Keratinocyte (primary cell): ENCODE measurements around the gene RRP36.

Experiments used
- EZH2 ChIP-seq: IDR thresholded peaks from one replicate; pipeline ENCODE4 v1.6.1; 2012; ENCODE audit warnings: inconsistent platforms, mild to moderate bottlenecking, low read length, moderate library complexity
- TF ChIP-seq, protein P1 (sequence below), 3 experiments: IDR thresholded peaks in 1 of 3; conservative IDR thresholded peaks in 1 of 3; optimal IDR thresholded peaks in 1 of 3; 2 replicates in 2 of 3; 3 replicates in 1 of 3; pipeline versions ENCODE3 to v1.5.1; 2011; ENCODE audit warnings: low read length in 3 of 3, mild to moderate bottlenecking in 3 of 3, moderate library complexity in 2 of 3, control low read depth in 1 of 3, inconsistent platforms in 1 of 3; ENCODE audit not compliant: insufficient read depth in 2 of 3; ENCODE audit errors: extremely low read depth in 1 of 3

DNA sequence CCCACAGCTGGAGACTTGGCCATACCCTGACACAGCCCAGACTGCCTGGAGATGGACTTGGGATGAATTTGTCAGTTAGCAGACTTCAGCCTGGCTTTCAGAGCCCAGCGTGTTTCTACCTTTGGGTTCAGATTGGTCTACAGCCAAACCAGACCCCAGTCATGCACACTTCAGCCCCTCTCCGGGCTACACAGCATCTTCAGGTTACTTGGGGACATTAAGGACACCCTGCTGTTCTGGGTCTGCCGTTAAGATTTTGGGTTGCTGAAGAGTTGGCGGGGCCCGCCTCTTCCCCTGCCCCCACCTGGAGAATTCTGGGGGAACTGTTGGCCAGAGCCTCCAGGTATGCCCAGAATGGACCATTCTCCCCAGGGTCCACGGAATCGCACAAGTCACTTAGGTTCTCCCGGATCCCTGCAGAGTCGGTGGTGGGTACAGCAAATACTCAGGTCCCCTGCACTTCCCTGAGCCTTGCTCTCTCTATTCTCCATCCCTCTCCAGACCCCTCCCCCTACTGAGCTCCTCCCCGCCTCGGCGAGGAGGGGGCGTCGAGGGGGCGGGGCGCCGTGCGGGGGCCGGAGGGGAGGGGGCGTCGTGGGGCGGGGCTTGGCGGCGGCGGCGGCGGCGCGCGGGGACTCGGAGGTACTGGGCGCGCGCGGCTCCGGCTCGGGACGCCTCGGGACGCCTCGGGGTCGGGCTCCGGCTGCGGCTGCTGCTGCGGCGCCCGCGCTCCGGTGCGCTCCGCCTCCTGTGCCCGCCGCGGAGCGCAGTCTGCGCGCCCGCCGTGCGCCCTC, 54.4 kb downstream of the RRP36 start, which contains the start of gene PTK7:
- TF ChIP-seq, protein P1, sequence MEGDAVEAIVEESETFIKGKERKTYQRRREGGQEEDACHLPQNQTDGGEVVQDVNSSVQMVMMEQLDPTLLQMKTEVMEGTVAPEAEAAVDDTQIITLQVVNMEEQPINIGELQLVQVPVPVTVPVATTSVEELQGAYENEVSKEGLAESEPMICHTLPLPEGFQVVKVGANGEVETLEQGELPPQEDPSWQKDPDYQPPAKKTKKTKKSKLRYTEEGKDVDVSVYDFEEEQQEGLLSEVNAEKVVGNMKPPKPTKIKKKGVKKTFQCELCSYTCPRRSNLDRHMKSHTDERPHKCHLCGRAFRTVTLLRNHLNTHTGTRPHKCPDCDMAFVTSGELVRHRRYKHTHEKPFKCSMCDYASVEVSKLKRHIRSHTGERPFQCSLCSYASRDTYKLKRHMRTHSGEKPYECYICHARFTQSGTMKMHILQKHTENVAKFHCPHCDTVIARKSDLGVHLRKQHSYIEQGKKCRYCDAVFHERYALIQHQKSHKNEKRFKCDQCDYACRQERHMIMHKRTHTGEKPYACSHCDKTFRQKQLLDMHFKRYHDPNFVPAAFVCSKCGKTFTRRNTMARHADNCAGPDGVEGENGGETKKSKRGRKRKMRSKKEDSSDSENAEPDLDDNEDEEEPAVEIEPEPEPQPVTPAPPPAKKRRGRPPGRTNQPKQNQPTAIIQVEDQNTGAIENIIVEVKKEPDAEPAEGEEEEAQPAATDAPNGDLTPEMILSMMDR (optimal IDR thresholded peaks at IDR 0.05 in 1 of 3, IDR thresholded peaks at IDR 0.05 in 1 of 3, conservative IDR thresholded peaks at IDR 0.05 in 1 of 3; ENCODE audit: extremely low read depth in 1 of 3, insufficient read depth in 2 of 3, low read length in 3 of 3): no peak
- no peak for TF ChIP-seq EZH2
